Epithelial cell of esophagus (primary cell): ENCODE data around the gene PTBP2.
"Not testable (repeated sequence)": the region's sequence is repeated elsewhere in the genome, so short reads cannot be mapped to it uniquely, and the experiment has no call there.

ENCODE experiments used
- DNase-seq: peaks from one replicate; pipeline ENCODE4 v3.0.0; 2010; ENCODE audit warnings: low read depth
- H3K4me3 ChIP-seq: 2 replicates; pipeline ENCODE4 v1.5.1; 2011; ENCODE audit warnings: mild to moderate bottlenecking, low read length, control low read depth
- CTCF ChIP-seq: IDR thresholded peaks from 2 replicates; pipeline ENCODE4 v1.5.1; 2011; ENCODE audit warnings: low read depth, mild to moderate bottlenecking, low read length, control low read depth, inconsistent platforms; ENCODE audit not compliant: insufficient read depth; ENCODE audit errors: missing control alignments

PTBP2 gene

GRCh38 chr1:96752394-96752793 lies 30.8 kb downstream of the PTBP2 start:
- no peak for DNase-seq
- no peak for TF ChIP-seq CTCF
- no peak overlapping the region for H3K4me3 ChIP-seq

GRCh38 chr1:96756789-96757188 lies 35.2 kb downstream of the PTBP2 start:
- peak; percentile 1 for DNase-seq
- no peak overlapping the region for H3K4me3 ChIP-seq
- no peak for TF ChIP-seq CTCF

- H3K4me3 ChIP-seq, DNase-seq: not testable (repeated sequence)
These were observed 41.0 kb downstream of the PTBP2 start for GRCh38 chr1:96762586-96762985.

GRCh38 chr1:96763514-96763913 lies 41.9 kb downstream of the PTBP2 start:
- no peak overlapping the region for H3K4me3 ChIP-seq
- no peak for DNase-seq
- no peak for TF ChIP-seq CTCF

- no peak for TF ChIP-seq CTCF
- no peak for DNase-seq
These were observed 42.9 kb downstream of the PTBP2 start for GRCh38 chr1:96764469-96764868.

GRCh38 chr1:96771847-96772246 lies 50.3 kb downstream of the PTBP2 start:
- no peak for DNase-seq
- TF ChIP-seq CTCF = no peak
- no peak overlapping the region for H3K4me3 ChIP-seq

More at GRCh38 chr1:96764469-96764868, 42.9 kb downstream of the PTBP2 start:
- H3K4me3 ChIP-seq = no peak overlapping the region

- TF ChIP-seq CTCF = no peak
- H3K4me3 ChIP-seq = no peak overlapping the region
- DNase-seq = no peak
These were observed 50.8 kb downstream of the PTBP2 start for GRCh38 chr1:96772349-96772748.

- TF ChIP-seq CTCF = no peak
These were observed 51.4 kb downstream of the PTBP2 start for GRCh38 chr1:96772972-96773371.

More at GRCh38 chr1:96772972-96773371, 51.4 kb downstream of the PTBP2 start:
- H3K4me3 ChIP-seq = no peak overlapping the region
- DNase-seq = no peak
